Epithelial cell of esophagus (primary cell): ENCODE data around the gene PCBP3.
"Not testable (repeated sequence)": the region's sequence is repeated elsewhere in the genome, so short reads cannot be mapped to it uniquely, and the experiment has no call there.

Source experiments
- DNase-seq: peaks from one replicate; pipeline ENCODE4 v3.0.0; 2010; ENCODE audit warnings: low read depth
- H3K4me3 ChIP-seq: 2 replicates; pipeline ENCODE4 v1.5.1; 2011; ENCODE audit warnings: mild to moderate bottlenecking, low read length, control low read depth
- TF ChIP-seq, protein P1 (sequence below): IDR thresholded peaks from 2 replicates; pipeline ENCODE4 v1.5.1; 2011; ENCODE audit warnings: low read depth, mild to moderate bottlenecking, low read length, control low read depth, inconsistent platforms; ENCODE audit not compliant: insufficient read depth; ENCODE audit errors: missing control alignments

PCBP3 gene

DNA sequence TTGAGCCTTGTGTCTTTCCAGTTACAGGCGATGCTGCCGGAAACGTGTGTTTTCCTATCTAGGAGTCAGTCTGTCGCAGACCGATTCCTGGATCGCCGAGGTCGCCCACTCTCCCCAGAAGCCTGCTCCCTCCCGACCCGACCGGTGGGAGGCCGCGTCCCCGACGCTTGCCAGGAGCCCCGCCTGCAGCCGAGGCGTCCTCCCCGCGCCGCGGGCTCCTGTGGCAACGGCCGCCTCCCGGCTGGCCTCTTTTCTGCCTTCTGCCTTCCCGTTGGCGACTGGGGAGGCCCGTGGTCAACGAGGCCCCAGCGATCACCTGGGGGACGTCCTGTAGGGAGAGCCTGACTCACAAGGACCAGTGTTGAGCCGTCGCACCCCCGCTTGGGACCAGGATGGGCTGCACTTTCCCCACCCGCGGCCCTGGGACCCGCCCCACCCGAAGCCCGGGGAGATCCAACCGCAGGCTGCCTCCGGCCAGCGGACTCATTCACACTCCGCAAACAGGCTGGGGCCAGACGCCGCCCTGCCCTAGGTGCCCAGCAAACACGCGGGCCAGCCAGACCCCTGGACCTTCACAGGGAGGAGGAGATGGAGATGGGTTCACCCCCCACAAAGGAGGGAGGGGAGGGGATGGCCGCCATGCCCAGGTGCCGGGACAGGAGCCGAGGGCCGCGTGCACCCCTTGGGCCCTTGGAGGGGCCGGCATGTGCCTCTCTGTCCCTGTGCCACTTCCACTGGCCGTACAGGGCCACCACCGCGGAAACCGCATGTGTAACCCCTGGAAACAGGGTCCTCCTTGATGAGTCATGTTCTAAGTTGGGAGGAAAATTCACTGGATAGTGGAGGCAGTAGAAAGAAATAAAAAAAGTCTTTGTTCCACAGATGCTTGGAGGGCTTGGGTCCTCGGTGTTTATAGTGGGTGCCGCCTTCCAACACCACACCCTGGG is 330.8 kb downstream of the PCBP3 start:
- DNase-seq: no peak
- peak overlapping the region; percentile 32 for H3K4me3 ChIP-seq
- TF ChIP-seq, protein P1, sequence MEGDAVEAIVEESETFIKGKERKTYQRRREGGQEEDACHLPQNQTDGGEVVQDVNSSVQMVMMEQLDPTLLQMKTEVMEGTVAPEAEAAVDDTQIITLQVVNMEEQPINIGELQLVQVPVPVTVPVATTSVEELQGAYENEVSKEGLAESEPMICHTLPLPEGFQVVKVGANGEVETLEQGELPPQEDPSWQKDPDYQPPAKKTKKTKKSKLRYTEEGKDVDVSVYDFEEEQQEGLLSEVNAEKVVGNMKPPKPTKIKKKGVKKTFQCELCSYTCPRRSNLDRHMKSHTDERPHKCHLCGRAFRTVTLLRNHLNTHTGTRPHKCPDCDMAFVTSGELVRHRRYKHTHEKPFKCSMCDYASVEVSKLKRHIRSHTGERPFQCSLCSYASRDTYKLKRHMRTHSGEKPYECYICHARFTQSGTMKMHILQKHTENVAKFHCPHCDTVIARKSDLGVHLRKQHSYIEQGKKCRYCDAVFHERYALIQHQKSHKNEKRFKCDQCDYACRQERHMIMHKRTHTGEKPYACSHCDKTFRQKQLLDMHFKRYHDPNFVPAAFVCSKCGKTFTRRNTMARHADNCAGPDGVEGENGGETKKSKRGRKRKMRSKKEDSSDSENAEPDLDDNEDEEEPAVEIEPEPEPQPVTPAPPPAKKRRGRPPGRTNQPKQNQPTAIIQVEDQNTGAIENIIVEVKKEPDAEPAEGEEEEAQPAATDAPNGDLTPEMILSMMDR: no peak

DNA sequence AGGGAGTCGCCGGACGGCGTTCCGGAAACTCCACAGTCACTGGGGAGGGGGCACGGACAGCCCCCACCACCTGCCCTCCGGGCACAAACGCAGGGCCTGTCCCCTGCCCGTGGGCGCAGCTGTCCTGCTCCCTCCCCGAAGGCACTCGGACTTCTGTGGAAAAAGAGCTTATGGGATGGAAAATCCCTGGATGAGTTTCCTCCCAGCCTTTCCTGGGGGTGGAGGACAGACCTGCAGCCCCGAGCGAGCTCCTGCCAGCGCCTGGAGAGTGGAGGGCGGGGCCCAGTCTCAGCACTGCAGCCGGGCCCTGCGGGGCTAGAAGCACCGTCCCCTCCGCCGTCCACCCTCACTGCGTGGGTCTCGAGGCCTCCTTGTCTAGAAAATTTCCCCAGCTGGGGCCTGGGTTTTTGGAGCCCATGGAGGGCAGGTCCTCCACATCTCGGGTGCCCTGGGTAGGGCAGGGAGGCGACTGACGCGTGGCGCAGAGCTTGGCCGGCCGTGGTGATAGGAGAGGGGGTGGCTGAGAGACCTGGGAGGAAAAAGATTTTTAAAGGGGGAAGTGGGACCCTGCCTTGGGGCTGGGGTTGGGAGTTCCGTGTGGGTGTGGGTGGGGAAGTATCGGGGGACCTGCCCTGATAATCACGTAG is 331.6 kb downstream of the PCBP3 start:
- H3K4me3 ChIP-seq: no peak overlapping the region
- DNase-seq: no peak
- TF ChIP-seq, protein P1: no peak

DNA sequence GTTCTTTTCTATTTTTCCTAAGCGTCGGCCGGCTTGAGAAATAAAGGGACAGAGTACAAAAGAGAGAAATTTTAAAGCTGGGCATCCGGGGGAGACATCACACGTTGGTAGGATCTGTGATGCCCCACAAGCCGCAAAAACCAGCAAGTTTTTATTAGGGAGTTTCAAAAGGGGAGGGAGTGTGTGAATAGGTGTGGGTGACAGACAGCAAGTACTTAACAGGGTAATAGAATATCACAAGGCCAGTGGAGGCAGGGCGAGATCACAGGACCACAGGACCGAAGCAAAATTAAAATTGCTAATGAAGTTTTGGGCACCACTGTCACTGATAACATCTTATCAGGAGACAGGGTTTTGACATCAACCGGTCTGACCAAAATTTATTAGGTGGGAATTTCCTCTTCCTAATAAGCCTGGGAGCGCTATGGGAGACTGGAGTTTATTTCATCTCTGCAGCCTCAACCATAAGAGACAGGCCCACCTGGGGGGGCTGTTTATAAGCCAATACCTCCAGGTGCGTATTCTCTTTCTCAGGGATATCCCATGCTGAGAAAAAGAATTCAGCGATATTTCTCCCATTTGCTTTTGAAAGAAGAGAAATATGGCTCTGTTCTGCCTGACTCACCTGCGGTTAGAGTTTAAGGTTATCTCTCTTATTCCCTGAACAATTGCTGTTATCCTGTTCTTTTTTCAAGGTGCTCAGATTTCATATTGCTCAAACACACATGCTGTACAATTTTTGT is 332.3 kb downstream of the PCBP3 start:
- not testable (repeated sequence) for DNase-seq, H3K4me3 ChIP-seq

DNA sequence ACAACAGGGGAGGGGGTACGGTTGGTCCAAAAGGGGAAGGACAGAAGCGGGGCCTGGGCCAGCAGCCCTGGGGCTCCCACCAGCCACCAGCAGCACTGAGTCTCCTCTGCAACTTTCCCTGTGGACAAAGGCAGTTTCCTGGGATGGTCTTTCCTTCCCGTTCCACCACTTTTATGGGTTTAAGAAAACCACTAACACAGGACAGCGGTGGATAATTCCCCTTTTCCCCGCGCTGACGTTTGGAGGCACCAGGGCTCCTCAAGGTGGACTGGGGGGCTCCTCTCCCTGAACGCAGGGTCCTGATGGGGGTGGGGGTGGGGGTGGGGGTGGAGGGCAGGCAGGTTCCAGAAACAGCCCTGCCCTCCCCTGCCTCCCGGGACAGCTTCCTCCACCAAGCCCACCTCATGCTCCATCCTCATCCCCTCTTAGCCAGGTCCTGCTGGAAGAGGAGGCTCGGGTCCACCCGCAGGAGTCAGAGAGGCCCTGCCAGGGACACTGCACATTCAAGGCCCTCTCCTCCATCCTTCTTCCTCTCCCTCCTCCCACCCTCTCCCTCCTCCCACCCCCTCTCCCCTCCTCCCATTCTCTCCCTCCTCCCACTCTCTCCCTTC is 333.3 kb downstream of the PCBP3 start:
- DNase-seq: no peak
- TF ChIP-seq, protein P1: no peak
- H3K4me3 ChIP-seq: no peak overlapping the region

DNA sequence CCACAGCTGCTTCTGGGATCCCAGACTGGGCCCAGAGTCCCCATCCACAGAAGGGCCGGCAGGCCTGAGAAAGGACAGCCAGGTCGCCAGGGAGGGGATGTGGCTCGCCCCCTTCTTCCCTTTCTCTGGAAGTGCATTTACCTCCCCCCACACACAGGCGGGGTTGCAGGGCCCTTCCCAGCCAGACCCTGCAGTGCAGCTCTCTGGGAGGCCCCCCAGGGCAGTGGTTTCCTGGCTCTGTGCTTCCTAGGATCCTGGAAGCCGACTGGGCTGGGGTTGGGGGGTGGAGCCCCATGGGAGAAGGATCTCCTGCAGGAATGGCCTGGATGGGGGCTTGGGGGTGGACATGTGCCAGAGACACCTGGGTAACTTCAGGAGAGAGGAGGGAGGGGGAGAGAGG is 333.9 kb downstream of the PCBP3 start:
- DNase-seq: no peak
- TF ChIP-seq, protein P1: no peak
- H3K4me3 ChIP-seq: no peak overlapping the region

DNA sequence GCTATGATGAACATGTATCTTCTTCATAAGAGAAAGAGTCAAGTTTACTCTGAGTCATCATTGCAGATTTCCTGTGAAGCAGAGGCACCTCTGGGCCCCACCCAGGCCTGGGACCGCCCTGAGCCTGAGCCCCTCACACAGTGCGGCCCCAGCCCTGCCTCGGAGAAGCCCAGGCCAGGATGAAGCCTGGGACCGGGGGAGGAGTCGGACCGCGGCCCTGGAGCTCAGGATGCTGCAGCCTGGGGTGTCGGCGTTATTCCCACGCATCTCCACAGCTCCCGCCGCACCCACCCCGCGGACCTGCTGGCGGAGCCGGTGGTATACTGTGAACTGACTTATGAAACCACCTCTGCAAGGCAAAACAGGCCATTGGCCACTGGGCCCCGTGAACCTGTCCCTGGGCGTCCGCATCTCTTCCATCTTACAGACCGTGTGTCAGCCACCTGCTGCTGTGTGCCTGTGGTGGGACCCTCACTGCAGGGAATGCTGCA is 335.7 kb downstream of the PCBP3 start:
- DNase-seq: no peak
- no peak overlapping the region for H3K4me3 ChIP-seq
- TF ChIP-seq, protein P1: no peak
